Astrocyte (in vitro differentiated cells and primary cell): Measurements from ENCODE around the gene RAD51B.

Experiments used
- EZH2 ChIP-seq: IDR thresholded peaks from 2 replicates; pipeline ENCODE4 v1.6.1; 2012; ENCODE audit warnings: mild to moderate bottlenecking, low read length, inconsistent platforms; ENCODE audit not compliant: insufficient read depth
- TF ChIP-seq, protein P1 (sequence below): IDR thresholded peaks from 2 replicates; pipeline ENCODE4 v1.5.1; 2011; ENCODE audit warnings: low read depth, mild to moderate bottlenecking, inconsistent platforms, low read length, moderate library complexity; ENCODE audit not compliant: insufficient read depth

DNA sequence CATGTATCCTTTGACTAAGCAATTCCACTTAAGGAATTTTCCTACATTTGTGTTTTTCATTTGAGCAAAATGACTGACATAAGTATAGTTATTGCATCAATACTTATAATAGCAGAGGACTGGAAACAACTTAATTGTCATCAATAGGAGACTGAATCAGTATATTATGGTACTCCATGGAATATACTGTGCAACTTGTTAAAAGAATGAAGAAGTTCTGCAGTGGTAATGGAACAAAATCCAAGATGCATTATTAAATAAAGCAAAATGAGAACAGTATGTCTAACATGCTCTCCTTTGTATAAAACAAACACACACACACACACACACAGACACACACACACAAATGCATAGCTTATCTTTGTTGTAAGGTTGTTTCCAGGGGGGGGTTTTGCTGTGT, 303.1 kb downstream of the RAD51B start:
- TF ChIP-seq, protein P1, sequence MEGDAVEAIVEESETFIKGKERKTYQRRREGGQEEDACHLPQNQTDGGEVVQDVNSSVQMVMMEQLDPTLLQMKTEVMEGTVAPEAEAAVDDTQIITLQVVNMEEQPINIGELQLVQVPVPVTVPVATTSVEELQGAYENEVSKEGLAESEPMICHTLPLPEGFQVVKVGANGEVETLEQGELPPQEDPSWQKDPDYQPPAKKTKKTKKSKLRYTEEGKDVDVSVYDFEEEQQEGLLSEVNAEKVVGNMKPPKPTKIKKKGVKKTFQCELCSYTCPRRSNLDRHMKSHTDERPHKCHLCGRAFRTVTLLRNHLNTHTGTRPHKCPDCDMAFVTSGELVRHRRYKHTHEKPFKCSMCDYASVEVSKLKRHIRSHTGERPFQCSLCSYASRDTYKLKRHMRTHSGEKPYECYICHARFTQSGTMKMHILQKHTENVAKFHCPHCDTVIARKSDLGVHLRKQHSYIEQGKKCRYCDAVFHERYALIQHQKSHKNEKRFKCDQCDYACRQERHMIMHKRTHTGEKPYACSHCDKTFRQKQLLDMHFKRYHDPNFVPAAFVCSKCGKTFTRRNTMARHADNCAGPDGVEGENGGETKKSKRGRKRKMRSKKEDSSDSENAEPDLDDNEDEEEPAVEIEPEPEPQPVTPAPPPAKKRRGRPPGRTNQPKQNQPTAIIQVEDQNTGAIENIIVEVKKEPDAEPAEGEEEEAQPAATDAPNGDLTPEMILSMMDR, result no peak
- no peak for TF ChIP-seq EZH2
